A673 (cell line): ENCODE results near the gene SLC25A41. TPM values are rescaled to one million over a fixed set of nuclear protein-coding genes. Genes with fewer than 3 reads are reported as not detected.

Experiments used
- BruUV-seq: library from RNA; stranded (reverse); fragments of 400-500 nt; replicated peaks from 2 replicates; lab custom pipeline; 2021; lab: Mats Ljungman, UMichigan
- CTCF ChIA-PET: fragments of 300-600 bp; sonication (Branson Sonifier 250); formaldehyde crosslinking; loops from one replicate; lab custom pipeline; 2022; ENCODE audit warnings: antibody characterized with exemption; lab: Charles Lee
- POLR2A ChIA-PET: fragments of 300-600 bp; sonication (Branson Sonifier 250); formaldehyde crosslinking; loops from one replicate; lab custom pipeline; 2022; ENCODE audit warnings: antibody characterized with exemption; ENCODE audit not compliant: low non-redundant PET; lab: Charles Lee
- DNase-seq: peaks from one replicate; pipeline ENCODE4 v3.0.0-alpha.2; 2015; ENCODE audit warnings: low spot score
- H3K27ac ChIP-seq: fragments of 200-600 bp; sonication (generic); 2 replicates; pipeline ENCODE4 v1.5.1; 2016; ENCODE audit warnings: mixed run types, low read depth, mild to moderate bottlenecking, mixed read lengths, antibody characterized with exemption, low read length; ENCODE audit not compliant: poor library complexity, severe bottlenecking
- H3K27me3 ChIP-seq: fragments of 200-600 bp; sonication (generic); replicated peaks from 2 replicates; pipeline ENCODE4 v1.6.1; 2017; ENCODE audit warnings: mixed run types, low read depth, mild to moderate bottlenecking, mixed read lengths, antibody characterized with exemption, low read length; ENCODE audit not compliant: insufficient read depth, poor library complexity
- H3K36me3 ChIP-seq: fragments of 200-600 bp; sonication (generic); 2 replicates; pipeline ENCODE4 v1.6.1; 2016; ENCODE audit warnings: mixed run types, mild to moderate bottlenecking, mixed read lengths, antibody characterized with exemption, low read length; ENCODE audit not compliant: insufficient read depth, poor library complexity, severe bottlenecking
- H3K4me1 ChIP-seq: fragments of 200-600 bp; sonication (generic); 2 replicates; pipeline ENCODE4 v1.6.1; 2017; ENCODE audit warnings: mixed run types, mild to moderate bottlenecking, mixed read lengths, antibody characterized with exemption, low read length; ENCODE audit not compliant: insufficient read depth, poor library complexity, severe bottlenecking
- H3K4me3 ChIP-seq: fragments of 200-600 bp; sonication (generic); 2 replicates; pipeline ENCODE4 v1.5.1; 2016; ENCODE audit warnings: low read depth, mixed run types, mild to moderate bottlenecking, mixed read lengths, low read length; ENCODE audit not compliant: poor library complexity, severe bottlenecking
- H3K9me3 ChIP-seq: fragments of 200-600 bp; sonication (generic); 2 replicates; pipeline ENCODE4 v1.6.1; 2016; ENCODE audit warnings: mixed run types, low read depth, mild to moderate bottlenecking, mixed read lengths, antibody characterized with exemption, low read length; ENCODE audit not compliant: poor library complexity, severe bottlenecking
- CTCF ChIP-seq: fragments of 300-800, 200-600 bp; sonication (generic); conservative IDR thresholded peaks from 2 replicates; pipeline ENCODE4 v1.5.1; 2017; ENCODE audit warnings: low read depth, mild to moderate bottlenecking, antibody characterized with exemption, low read length, moderate library complexity, mixed read lengths
- EZH2 ChIP-seq: fragments of 200-600 bp; sonication (generic); IDR thresholded peaks from 2 replicates; pipeline ENCODE4 v1.6.1; 2017; ENCODE audit warnings: borderline replicate concordance, low read depth, mild to moderate bottlenecking, mixed read lengths, antibody characterized with exemption, low read length; ENCODE audit not compliant: poor library complexity, severe bottlenecking
- intact Hi-C: fragments of 100-400 bp; cut with micrococcal nuclease; formaldehyde crosslinking; loops from one replicate; pipeline ENCODE4 v1.10.0; 2022; ENCODE audit not compliant: unreplicated experiment
- total RNA-seq: library from RNA; stranded (reverse); gene quantifications from 2 replicates; pipeline ENCODE4 v1.2.3, GENCODE V29; 2021

Gene SLC25A41
- total RNA-seq, 1 experiment from 2014 or later = 0.39 TPM

DNA sequence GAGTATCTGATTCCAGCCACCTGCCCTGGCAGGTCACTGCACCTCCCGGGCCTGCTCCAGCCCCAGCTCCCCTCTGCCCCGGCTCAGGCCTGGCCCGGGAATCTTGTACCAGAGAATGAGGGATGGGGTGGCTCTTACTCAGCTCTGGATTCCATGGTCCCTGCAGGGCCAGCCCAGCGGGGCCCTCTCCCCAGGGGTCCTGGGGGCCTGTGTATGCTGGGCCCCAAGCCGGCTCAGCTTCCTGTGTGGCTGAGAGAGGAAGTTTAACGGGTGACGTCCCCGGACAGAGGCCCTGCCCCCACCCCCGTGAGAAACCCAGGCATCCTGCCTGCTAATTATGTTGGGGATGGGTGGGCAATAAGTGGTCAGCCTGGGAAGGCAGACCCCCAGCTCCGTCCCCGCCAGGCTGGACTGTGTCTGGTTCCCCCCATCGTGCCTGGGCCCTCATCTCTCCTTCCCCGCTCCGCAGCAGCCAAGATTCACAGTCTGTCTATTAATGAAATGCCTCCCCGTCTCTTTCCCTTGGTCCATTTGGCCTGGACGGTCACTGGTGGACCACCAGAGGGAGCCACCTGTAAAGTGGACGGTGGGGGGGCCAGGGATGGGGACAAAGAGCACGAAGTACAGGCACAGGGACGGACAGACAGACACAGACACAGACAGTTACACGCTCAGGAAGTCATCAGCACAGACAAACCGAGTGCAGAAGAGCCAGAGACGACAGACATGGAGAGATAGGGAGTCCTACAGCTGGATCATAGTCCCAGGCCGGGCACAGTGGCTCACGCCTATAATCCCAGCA, 48.2 kb upstream of the SLC25A41 start, which contains the start of gene DENND1C:
DENND1C (minus strand) TSS at position 247 of the 802 bp plus-strand sequence; CDS start at position 155, 92 bp downstream.
- no peak within 1 kb of the TSS for H3K27ac ChIP-seq
- ChIA-PET POLR2A (no interaction called here), CTCF (no interaction called here)
- H3K4me1 ChIP-seq = no peaks in the 10 kb centered on the region
- H3K4me3 ChIP-seq = no peak within 1 kb of the TSS
- intact Hi-C loops = no loop called here
- DNase-seq = no peak
- H3K9me3 ChIP-seq = no peaks in the 10 kb centered on the region
- H3K27me3 ChIP-seq = no peaks in the 10 kb centered on the region
- no TSS peak for BruUV-seq
- H3K36me3 ChIP-seq = no peaks in the 10 kb centered on the region
- no peak for TF ChIP-seq EZH2
- TF ChIP-seq CTCF = peak; percentile 45

DNA sequence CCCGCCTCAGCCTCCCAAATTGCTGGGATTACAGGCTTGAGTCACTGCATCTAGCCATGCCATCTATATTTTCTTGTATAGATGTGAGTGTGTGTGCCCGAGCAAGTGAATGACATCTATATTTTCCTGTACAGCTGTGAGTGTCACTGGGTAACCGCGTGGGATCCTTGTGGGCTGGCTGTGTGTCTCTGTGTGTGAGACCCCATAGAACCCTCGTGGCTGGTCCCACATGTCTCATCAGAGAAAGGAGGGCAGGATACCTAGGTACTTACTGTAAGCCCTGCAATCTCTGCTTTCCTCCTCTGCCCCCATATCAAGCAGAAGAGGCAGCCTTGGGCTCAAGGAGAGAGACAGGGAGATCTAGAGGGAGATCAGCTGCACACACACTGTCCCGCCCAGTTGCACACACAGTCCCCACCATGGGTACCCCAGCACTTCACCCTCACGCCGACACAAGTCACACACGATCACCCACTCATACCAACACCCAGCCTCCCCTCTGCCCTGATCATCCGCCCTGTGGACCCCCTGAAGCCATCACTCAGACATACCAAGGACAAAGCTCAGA, 47.4 kb upstream of the SLC25A41 start:
- Histone ChIP-seq H3K36me3 (no peaks in the 10 kb centered on the region), H3K4me3 (no peak overlapping the region), H3K27ac (no peak overlapping the region), H3K27me3 (no peaks in the 10 kb centered on the region), H3K4me1 (no peaks in the 10 kb centered on the region), H3K9me3 (no peaks in the 10 kb centered on the region)
- no TSS peak for BruUV-seq
- ChIA-PET CTCF (no interaction called here), POLR2A (no interaction called here)
- no peak for DNase-seq
- intact Hi-C loops = no loop called here
- TF ChIP-seq CTCF (no peak), EZH2 (no peak)

- CTCF ChIA-PET = no interaction called here
- Histone ChIP-seq H3K4me3 (no peak overlapping the region), H3K27ac (no peak overlapping the region), H3K9me3 (no peaks in the 10 kb centered on the region), H3K4me1 (peaks cover 5% of the 10 kb centered on the region), H3K36me3 (no peaks in the 10 kb centered on the region), H3K27me3 (no peaks in the 10 kb centered on the region)
- TF ChIP-seq EZH2 (no peak), CTCF (no peak)
- intact Hi-C loops = no loop called here
- POLR2A ChIA-PET = no interaction called here
- BruUV-seq = no TSS peak
- DNase-seq = no peak
These were observed 46.4 kb upstream of the SLC25A41 start for GRCh38 chr19:6479836-6480398.
